GM13977 (cell line): ENCODE results near the gene HIF1AN.

Experiments
- DNase-seq: peaks from one replicate; pipeline ENCODE4 v3.0.0; 2012; ENCODE audit warnings: low spot score
- in situ Hi-C: fragments of 300-500 bp; cut with MboI; formaldehyde crosslinking; loops from one replicate; pipeline ENCODE4 v1.12.0; 2022; ENCODE audit warnings: low sequenced_read_pairs, low pct_unique_long_range_greater_than_20kb, mixed read lengths, inconsistent platforms; ENCODE audit not compliant: unreplicated experiment
- TF ChIP-seq, protein P1 (sequence below): IDR thresholded peaks from 2 replicates; pipeline ENCODE4 v1.5.1; 2012; ENCODE audit warnings: mild to moderate bottlenecking, control low read depth; ENCODE audit not compliant: insufficient read depth; ENCODE audit errors: extremely low read depth, missing control alignments

Gene HIF1AN

DNA sequence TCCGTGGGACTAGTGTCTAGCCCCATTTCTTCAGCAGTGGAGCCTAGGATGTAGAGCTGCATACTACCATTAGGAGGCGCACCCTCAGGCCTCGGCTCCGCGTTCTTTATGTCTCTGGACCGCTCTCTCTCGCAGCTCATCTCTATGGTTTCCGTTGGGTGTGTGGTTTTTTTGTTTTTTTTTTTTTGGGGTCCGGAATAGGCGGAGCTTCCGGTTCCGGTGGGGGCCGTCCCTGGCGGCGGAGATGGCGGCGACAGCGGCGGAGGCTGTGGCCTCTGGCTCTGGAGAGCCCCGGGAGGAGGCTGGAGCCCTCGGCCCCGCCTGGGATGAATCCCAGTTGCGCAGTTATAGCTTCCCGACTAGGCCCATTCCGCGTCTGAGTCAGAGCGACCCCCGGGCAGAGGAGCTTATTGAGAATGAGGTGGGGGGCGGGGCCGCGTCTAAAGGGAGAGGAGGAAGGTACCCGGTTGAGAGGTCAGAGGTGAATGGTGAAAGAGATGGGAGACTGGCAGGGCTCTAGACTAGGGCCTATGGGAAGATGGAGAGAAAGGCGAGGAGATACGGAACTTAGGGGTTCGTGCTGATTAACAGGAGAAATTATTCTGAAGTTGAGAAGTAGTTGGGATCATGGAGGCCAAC is at the start of gene HIF1AN:
HIF1AN (plus strand) TSS at position 229 of the 639 bp plus-strand sequence; CDS start at position 245, 16 bp downstream.
- in situ Hi-C loops: no loop called here
- DNase-seq: peak; percentile 95
- TF ChIP-seq, protein P1, sequence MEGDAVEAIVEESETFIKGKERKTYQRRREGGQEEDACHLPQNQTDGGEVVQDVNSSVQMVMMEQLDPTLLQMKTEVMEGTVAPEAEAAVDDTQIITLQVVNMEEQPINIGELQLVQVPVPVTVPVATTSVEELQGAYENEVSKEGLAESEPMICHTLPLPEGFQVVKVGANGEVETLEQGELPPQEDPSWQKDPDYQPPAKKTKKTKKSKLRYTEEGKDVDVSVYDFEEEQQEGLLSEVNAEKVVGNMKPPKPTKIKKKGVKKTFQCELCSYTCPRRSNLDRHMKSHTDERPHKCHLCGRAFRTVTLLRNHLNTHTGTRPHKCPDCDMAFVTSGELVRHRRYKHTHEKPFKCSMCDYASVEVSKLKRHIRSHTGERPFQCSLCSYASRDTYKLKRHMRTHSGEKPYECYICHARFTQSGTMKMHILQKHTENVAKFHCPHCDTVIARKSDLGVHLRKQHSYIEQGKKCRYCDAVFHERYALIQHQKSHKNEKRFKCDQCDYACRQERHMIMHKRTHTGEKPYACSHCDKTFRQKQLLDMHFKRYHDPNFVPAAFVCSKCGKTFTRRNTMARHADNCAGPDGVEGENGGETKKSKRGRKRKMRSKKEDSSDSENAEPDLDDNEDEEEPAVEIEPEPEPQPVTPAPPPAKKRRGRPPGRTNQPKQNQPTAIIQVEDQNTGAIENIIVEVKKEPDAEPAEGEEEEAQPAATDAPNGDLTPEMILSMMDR: peak; percentile 90

DNA sequence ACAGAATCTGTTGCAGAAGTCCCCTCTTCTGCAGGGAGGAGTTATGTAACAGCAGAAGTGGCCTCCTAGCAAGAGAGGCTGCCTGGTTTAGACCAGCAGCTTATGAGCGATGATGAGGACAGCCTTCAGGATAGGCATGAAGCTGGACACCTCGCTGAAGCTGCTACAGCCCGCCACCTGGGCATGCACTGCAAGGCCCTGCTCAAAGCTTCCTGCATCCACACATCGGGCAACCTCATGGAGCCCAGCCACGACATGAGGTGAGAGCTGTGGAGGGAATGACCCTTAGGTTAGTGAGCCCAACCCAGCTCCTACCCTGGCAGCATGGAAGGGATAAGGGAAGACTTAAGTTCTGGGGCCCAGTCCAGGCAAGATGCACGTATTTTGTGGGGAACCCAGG is 48.2 kb upstream of the HIF1AN start:
- no peak for DNase-seq
- in situ Hi-C loops: no loop called here
- TF ChIP-seq, protein P1: no peak

DNA sequence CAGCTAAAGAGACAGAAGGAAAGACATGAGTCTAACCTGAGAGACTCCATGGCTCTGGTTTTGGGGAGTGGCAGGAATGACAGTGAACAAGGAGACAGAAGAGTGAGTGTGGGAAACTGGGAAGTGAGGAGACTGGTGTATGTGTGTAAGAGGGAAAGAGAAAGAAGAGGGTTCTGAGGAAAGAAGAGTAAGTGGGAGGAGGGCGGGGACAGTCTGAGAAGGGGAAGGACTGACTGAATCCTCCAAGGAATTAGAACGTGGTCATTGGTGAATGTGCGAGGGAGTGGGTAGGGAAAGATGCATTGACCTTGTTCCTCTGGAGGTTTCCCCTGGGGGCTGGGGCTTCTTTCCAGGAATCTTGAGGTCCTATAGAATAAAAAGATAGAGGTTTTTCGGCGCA is 46.3 kb upstream of the HIF1AN start:
- in situ Hi-C loops: no loop called here
- TF ChIP-seq, protein P1: no peak
- DNase-seq: no peak

DNA sequence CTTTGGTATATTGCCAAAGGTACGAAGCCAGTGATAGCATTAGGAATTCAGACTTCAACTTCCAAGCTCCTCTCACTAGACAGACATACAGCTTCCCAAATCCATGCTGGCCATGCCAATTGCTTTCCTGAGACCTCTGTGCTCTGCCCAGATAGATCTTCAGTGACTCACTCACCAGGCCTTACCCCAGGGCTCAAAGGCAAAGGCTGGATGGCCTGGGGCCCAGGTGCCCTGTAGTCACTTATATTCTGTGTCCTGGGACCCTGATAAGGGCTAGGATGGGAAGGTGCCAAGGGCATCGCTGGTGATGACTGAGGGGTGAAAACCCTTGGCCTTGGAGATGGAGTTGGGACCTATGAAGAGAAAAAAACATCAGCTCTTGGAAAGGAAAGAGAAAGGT is 45.2 kb upstream of the HIF1AN start:
- in situ Hi-C loops: no loop called here
- no peak for DNase-seq
- TF ChIP-seq, protein P1: no peak

DNA sequence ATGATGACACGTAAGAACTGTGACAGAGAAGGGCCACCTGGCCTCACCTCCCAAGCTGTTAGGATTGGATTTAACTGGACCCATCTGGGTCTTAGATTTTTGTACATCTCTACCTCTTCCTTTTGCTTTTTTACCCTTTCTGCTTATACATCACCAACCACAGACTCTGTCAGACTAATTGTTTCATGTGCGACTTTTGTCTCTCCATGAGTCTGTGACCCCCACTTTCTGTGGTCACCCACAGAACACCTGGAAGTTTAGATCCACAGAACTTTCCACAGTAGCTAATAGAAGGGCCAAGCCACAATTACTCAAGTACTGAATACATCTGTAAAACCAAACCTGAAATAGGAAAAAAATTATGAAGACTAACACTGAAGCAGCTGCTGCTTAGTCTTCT is 39.2 kb upstream of the HIF1AN start:
- in situ Hi-C loops: no loop called here
- no peak for DNase-seq
- TF ChIP-seq, protein P1: no peak

DNA sequence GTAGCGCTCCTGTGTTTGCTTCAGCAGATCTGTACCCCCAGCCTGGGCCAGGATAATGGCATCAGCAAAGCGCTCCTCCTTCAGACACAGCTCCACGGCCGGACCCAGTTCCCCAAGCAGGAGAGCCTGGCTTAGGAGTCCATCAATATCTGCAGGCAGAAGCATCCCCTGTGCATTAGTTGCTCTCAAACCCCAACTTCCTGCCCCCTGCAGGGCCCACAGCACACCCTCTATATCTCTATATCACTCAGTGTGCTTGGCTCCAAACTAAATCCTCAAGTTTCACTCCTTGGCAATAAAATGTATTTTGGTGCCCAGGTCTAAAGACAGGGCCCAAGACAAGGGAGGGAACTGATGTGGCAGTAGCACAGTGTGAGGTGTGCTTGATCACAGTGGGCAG is 37.7 kb upstream of the HIF1AN start:
- TF ChIP-seq, protein P1: no peak
- DNase-seq: no peak
- in situ Hi-C loops: no loop called here
